Gastrocnemius medialis (tissue), 4 donors: Measurements from ENCODE around the gene MEGF11. TPM values are rescaled to one million over a fixed set of nuclear protein-coding genes. Genes with fewer than 3 reads are reported as not detected.

Source experiments
- ATAC-seq, 2 donors: fragments of 150-250 bp; one replicate each; pipeline ENCODE4 v1.9.1; 2016
- DNase-seq, 2 donors: peaks; one replicate each; pipeline ENCODE4 v3.0.0-alpha.2; 2019
- H3K27ac ChIP-seq, 4 donors: fragments of 200-600 bp; sonication (generic); 1 replicate in 1 of 4; 2 replicates in 3 of 4; pipeline ENCODE4 v1.5.1; 2016 to 2018; ENCODE audit warnings: mild to moderate bottlenecking in 2 of 4, moderate library complexity in 1 of 4
- H3K27me3 ChIP-seq, 3 donors: fragments of 200-600 bp; sonication (generic) in 2 of 3; 1 replicate in 1 of 3; 2 replicates in 2 of 3; pipeline versions ENCODE4 v1.5.1 to v1.6.0; 2016 to 2019; ENCODE audit warnings: mild to moderate bottlenecking in 1 of 3, moderate library complexity in 1 of 3
- H3K36me3 ChIP-seq, 2 donors: fragments of 200-600 bp; sonication (generic) in 1 of 2; one replicate each; pipeline ENCODE4 v1.5.1; 2017 to 2018
- H3K4me1 ChIP-seq, 2 donors: fragments of 200-600 bp; sonication (generic) in 1 of 2; one replicate each; pipeline ENCODE4 v1.5.1; 2016 to 2017; ENCODE audit warnings: mild to moderate bottlenecking in 2 of 2
- H3K4me3 ChIP-seq, 4 donors: fragments of 200-600 bp; sonication (generic) in 3 of 4; 1 replicate in 1 of 4; 2 replicates in 3 of 4; pipeline ENCODE4 v1.5.1; 2016 to 2019; ENCODE audit warnings: mild to moderate bottlenecking in 2 of 4
- H3K9me3 ChIP-seq, 3 donors: fragments of 200-600 bp; sonication (generic) in 2 of 3; 1 replicate in 1 of 3; 2 replicates in 2 of 3; pipeline ENCODE4 v1.5.1; 2016 to 2019
- CTCF ChIP-seq, 5 experiments: fragments of 450-650 bp in 3 of 5; fragments of 200-600 bp in 2 of 5; sonication (generic) in 2 of 5; IDR thresholded peaks in 4 of 5; conservative IDR thresholded peaks in 1 of 5; 1 replicate in 4 of 5; 2 replicates in 1 of 5; pipeline ENCODE4 v1.5.1; 2016 to 2019; ENCODE audit warnings: antibody characterized with exemption in 5 of 5, mild to moderate bottlenecking in 3 of 5, moderate library complexity in 3 of 5
- POLR2A ChIP-seq, 2 donors: fragments of 450-650 bp; IDR thresholded peaks; one replicate each; pipeline ENCODE4 v1.6.1; 2017; ENCODE audit warnings: antibody characterized with exemption in 2 of 2, mild to moderate bottlenecking in 2 of 2, moderate library complexity in 2 of 2
- in situ Hi-C, 4 donors: fragments of 200-750 bp; cut with MboI; loops; one replicate each; pipeline versions ENCODE4 v1.15.0 to v1.8.0; 2017; ENCODE audit warnings: low sequenced_read_pairs in 4 of 4
- intact Hi-C: fragments of 100-400 bp; cut with DNase I; formaldehyde crosslinking; loops from one replicate; pipeline ENCODE4 v1.15.1; 2023; ENCODE audit warnings: low total_unique reads
- total RNA-seq, 4 donors: library from RNA; depleted of rRNA; stranded (reverse); fragments of >200 nt; gene quantifications; one replicate each; pipeline versions ENCODE4 v1.1.0 to v1.2.3, GENCODE V29; 2016

Gene MEGF11
- total RNA-seq, 4 donors from 2014 or later, result not detected

DNA sequence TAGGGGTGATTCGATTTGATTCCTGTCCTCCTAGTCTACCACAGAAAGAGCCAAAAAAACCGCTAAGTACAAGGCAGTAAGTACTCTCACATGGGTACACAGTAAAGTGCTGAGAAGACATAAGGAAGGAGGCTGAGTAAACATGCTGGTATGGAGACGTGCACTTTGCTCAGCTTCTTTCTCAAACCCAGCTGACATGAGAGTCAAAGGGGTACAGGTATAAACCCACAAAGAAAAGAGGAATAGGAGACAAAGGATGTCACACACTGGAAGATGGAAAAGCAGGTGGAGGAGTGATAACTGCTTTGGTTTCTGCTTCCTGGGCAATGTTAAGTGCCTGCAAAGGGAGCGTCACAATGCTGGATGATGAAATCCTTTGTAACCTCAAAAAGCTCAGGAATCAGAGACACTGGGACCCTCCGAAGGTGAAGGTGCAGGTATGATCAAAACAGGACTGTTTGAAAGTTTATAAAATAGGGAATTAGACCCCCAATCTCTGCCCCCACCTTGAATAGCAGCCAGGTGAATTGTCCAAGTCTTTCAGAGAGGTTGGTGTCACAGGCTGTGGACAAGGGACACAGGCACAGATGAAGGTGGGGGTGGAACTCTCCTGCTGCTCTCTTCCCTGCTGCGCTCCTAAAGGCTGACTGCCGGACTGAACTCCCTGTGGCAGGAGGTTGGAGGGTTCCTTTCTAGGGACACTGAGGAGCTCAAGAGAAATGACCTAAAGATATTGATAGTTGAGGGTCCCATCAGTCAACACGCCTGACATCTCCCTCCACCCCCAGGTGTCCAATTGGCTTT is 282.4 kb downstream of the MEGF11 start:
- peaks cover 15 to 35% (median 18%) of the 10 kb centered on the region in 3 donors for H3K27me3 ChIP-seq
- H3K36me3 ChIP-seq, result no peaks in the 10 kb centered on the region

DNA sequence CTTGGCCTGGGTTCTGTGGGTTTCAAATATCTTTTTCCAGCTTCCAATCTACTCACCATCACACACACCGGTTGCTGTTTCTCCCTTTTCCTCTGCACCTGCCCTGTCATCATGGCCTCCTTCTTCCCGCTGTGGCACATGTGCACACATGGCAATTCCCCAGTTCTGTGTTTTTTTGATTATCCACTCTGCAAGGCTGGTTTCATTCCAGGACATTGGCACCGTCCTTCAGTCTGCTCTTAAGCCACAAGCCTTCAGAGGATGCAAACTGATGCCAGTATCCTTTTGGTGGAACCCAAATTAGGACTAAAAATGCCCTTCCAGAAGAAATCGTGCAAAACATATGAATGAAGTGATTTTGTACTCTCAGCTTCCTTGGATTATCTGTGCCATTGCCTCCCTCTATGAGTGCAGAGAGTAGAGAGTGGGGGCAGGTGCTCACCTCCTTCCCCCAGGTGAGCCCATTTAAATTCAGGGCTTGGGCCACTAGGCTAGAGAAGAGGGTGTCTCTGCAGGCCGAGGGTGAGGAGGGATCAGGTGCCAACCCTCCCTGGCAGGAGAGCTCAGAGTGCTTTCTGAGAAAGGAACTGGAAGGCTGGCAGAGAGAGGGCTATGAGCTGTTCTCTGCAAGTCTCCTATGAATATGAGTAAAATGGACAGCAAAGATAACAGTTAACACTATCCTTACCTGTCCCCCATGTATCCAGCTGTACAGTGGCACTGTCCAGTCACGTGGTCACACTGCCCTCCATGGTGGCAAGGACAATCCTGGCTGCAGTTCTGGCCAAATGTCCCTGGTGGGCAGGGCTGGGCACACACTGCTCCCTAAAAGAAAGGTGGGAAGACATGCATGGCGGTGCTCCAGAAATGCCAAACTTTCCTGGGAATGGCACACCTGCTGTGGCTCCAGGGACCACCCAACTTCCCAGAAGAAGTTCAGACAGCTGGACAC is 283.4 kb downstream of the MEGF11 start:
- Histone ChIP-seq H3K36me3 (no peaks in the 10 kb centered on the region), H3K27ac (no peak overlapping the region), H3K27me3 (peaks cover 15 to 35% (median 18%) of the 10 kb centered on the region in 3 donors), H3K4me3 (no peak overlapping the region), H3K4me1 (no peaks in the 10 kb centered on the region), H3K9me3 (no peaks in the 10 kb centered on the region)
- TF ChIP-seq POLR2A (IDR thresholded peaks at IDR 0.05) (no peak), CTCF (IDR thresholded peaks at IDR 0.05 in 4 of 5, conservative IDR thresholded peaks at IDR 0.05 in 1 of 5) (no peak)
- in situ Hi-C loops, result no loop called here
- ATAC-seq, result no peak
- DNase-seq, result no peak
- intact Hi-C loops, result no loop called here

More for the DNA sequence above, 282.4 kb downstream of the MEGF11 start:
- no peak for DNase-seq
- H3K4me3 ChIP-seq, result no peak overlapping the region
- no peaks in the 10 kb centered on the region for H3K4me1 ChIP-seq
- no peaks in the 10 kb centered on the region for H3K9me3 ChIP-seq
- in situ Hi-C loops (no loop called here), intact Hi-C loops (no loop called here)
- no peak for ATAC-seq
- no peak overlapping the region for H3K27ac ChIP-seq
- no peak for TF ChIP-seq POLR2A (IDR thresholded peaks at IDR 0.05)
- no peak for TF ChIP-seq CTCF (IDR thresholded peaks at IDR 0.05 in 4 of 5, conservative IDR thresholded peaks at IDR 0.05 in 1 of 5)

DNA sequence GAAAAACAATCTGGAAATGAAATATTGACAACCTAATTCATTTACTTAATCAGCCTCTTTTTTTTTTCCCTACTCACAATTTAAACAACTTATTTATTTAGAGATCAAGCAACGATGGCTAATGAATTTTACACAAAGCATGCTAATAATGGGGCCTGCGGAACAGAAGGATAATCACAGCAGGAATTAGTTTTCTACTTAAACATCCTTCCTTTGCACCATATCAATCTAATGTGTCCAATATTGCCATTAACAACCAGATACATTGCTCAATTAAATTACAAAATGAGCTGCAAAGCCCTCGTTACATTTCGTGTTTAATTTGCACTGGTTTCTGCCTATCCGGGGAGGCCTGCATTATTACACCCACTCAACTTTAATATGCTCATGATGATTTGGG is 285.0 kb downstream of the MEGF11 start:
- no peak overlapping the region for H3K4me3 ChIP-seq
- DNase-seq (no peak), ATAC-seq (no peak)
- in situ Hi-C loops, result no loop called here
- H3K36me3 ChIP-seq, result no peaks in the 10 kb centered on the region
- TF ChIP-seq POLR2A (IDR thresholded peaks at IDR 0.05) (no peak), CTCF (IDR thresholded peaks at IDR 0.05 in 4 of 5, conservative IDR thresholded peaks at IDR 0.05 in 1 of 5) (no peak)
- H3K9me3 ChIP-seq, result no peaks in the 10 kb centered on the region
- intact Hi-C loops, result no loop called here
- no peak overlapping the region for H3K27ac ChIP-seq
- H3K4me1 ChIP-seq, result no peaks in the 10 kb centered on the region
- H3K27me3 ChIP-seq, result peaks cover 21 to 43% (median 28%) of the 10 kb centered on the region in 3 donors

DNA sequence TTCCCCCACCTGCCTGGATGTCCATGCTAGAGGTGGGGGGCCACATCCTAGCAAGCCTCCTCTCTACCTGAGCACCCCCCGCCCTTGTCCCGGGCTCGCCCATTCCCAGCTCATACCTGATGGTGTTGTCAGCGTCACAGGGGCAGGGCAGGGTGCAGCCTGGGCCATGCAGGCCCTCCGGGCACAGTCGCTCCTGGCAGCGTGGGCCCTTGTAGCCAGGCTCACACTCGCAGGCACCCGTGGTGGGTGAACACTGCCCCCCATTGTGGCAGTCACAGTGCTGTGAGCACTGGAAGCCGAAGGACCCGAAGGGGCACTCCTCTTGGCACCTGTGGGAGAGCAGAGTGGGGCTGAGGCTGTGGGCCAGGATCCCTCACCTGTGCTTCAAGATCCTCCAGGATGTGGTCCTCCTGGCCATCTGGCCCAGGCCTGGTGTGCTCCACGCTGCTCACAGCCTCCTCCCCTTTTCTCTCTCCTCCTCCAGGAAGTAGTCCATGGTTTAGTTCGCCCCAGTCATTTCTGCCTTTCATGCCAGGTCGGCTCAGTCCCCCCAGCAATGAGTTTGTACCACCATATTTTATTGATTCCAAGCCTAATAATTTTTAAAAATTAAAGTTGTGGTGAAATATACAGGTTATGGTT is 288.6 kb downstream of the MEGF11 start:
- Histone ChIP-seq H3K27ac (no peak overlapping the region), H3K4me1 (no peaks in the 10 kb centered on the region), H3K4me3 (no peak overlapping the region), H3K36me3 (no peaks in the 10 kb centered on the region), H3K27me3 (peaks cover 14 to 30% (median 25%) of the 10 kb centered on the region in 3 donors), H3K9me3 (no peaks in the 10 kb centered on the region)
- intact Hi-C loops (no loop called here), in situ Hi-C loops (no loop called here)
- ATAC-seq (no peak), DNase-seq (no peak)
- no peak for TF ChIP-seq CTCF (IDR thresholded peaks at IDR 0.05 in 4 of 5, conservative IDR thresholded peaks at IDR 0.05 in 1 of 5)
- TF ChIP-seq POLR2A (IDR thresholded peaks at IDR 0.05), result no peak
